ENCODE measurements around the gene GNL2. TPM values are rescaled to one million over a fixed set of nuclear protein-coding genes. Genes with fewer than 3 reads are reported as not detected.

The GNL2 gene
- total RNA-seq, 1 experiment from 2014 or later = 121 TPM

DNA sequence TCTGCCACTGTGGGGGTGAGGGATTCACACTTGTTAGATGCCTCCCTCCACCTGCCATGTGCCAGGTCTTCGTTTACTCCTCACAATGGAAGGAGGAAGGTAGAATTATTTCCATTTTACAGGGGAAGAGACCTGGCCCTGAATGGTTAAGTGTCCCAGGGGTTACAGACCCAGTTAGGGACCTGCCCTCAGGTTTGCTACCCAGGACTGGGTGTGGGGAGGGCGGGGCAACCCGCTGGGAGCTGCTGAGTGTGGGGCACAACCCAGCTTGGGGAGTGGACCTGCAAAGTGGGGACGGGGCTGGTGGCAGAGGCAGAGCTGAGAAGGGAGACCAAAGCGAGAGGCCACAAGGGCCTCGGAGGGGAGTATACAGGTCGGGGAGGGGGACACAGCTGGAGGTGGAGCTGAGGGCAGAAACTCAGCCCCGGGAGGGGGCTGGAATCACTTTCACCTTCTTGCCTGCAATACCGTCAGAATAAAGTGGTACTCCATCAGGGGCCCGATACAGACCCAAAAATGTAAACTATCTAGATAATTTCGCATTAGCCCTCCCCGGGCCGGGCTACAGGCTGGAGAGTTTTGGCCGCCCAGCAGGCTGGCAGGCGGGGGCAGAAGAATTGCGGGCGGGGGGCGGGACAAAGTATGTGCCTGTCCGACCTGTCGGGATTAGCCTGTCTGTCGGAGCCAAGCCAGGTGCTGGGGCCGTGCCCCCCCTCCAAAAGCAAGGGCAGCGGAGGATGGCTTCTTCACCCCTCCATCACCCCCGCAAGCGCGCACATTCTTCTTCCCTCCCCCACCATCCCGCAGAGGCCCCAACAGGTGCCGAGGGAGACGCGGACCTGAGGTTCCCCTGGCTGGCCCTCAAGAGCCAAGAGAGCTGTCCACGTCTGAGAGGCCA lies 37.6 kb upstream of the GNL2 start:
- no peak for DNase-seq (ENCODE audit: low spot score)
- Histone ChIP-seq H3K4me1 (ENCODE audit: insufficient read depth, low read length, poor library complexity, severe bottlenecking) (no peaks in the 10 kb centered on the region), H3K9me3 (ENCODE audit: low read depth, low read length, poor library complexity, severe bottlenecking) (no peaks in the 10 kb centered on the region), H3K36me3 (ENCODE audit: insufficient read depth, low read length, poor library complexity, severe bottlenecking) (no peaks in the 10 kb centered on the region), H3K27ac (ENCODE audit: low read depth, low read length, poor library complexity, severe bottlenecking) (no peak overlapping the region), H3K27me3 (replicated peaks; ENCODE audit: insufficient read depth, low read depth, low read length, poor library complexity) (peaks cover 98% of the 10 kb centered on the region), H3K4me3 (ENCODE audit: low read depth, low read length, poor library complexity, severe bottlenecking) (no peak overlapping the region)
- CTCF ChIA-PET = no interaction called here
- BruUV-seq (replicated peaks) = no TSS peak
- intact Hi-C loops (cut with micrococcal nuclease; ENCODE audit: unreplicated experiment) = no loop called here
- TF ChIP-seq EZH2 (IDR thresholded peaks at IDR 0.05; ENCODE audit: borderline replicate concordance, low read depth, low read length, poor library complexity, severe bottlenecking) = no peak
- TF ChIP-seq, protein P1, sequence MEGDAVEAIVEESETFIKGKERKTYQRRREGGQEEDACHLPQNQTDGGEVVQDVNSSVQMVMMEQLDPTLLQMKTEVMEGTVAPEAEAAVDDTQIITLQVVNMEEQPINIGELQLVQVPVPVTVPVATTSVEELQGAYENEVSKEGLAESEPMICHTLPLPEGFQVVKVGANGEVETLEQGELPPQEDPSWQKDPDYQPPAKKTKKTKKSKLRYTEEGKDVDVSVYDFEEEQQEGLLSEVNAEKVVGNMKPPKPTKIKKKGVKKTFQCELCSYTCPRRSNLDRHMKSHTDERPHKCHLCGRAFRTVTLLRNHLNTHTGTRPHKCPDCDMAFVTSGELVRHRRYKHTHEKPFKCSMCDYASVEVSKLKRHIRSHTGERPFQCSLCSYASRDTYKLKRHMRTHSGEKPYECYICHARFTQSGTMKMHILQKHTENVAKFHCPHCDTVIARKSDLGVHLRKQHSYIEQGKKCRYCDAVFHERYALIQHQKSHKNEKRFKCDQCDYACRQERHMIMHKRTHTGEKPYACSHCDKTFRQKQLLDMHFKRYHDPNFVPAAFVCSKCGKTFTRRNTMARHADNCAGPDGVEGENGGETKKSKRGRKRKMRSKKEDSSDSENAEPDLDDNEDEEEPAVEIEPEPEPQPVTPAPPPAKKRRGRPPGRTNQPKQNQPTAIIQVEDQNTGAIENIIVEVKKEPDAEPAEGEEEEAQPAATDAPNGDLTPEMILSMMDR (conservative IDR thresholded peaks at IDR 0.05; ENCODE audit: low read depth, low read length) = no peak
- POLR2A ChIA-PET (ENCODE audit: low non-redundant PET) = interaction anchor here (0.6 kb wide), 1 partner anchor 119 kb away, joined by 7 read pairs; no protein-coding TSS in a partner anchor

DNA sequence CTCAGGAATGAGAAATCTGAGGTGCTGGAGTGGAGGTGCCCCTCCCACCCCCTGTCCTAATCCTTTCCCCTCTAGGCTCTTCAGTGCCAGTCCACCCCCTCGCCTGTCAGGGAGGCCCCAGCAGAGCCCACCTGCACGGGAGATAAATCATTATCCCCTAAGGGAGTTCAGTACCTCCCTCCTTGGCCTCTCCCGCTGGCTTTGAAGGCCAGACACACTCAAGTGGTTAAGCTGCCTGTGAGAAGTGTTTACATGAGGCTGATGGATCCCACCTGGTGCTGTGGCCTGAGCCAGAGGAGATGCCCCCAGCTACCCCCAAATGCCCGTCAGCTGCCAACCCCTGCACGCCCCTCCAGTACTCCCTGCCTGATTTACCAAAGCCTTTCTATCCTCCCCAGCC lies 35.3 kb upstream of the GNL2 start:
- Histone ChIP-seq H3K36me3 (ENCODE audit: insufficient read depth, low read length, poor library complexity, severe bottlenecking) (no peaks in the 10 kb centered on the region), H3K4me3 (ENCODE audit: low read depth, low read length, poor library complexity, severe bottlenecking) (no peak overlapping the region), H3K27ac (ENCODE audit: low read depth, low read length, poor library complexity, severe bottlenecking) (no peak overlapping the region), H3K27me3 (replicated peaks; ENCODE audit: insufficient read depth, low read depth, low read length, poor library complexity) (peaks cover 95% of the 10 kb centered on the region), H3K4me1 (ENCODE audit: insufficient read depth, low read length, poor library complexity, severe bottlenecking) (no peaks in the 10 kb centered on the region), H3K9me3 (ENCODE audit: low read depth, low read length, poor library complexity, severe bottlenecking) (no peaks in the 10 kb centered on the region)
- no peak for DNase-seq (ENCODE audit: low spot score)
- ChIA-PET CTCF (no interaction called here), POLR2A (ENCODE audit: low non-redundant PET) (no interaction called here)
- BruUV-seq (replicated peaks) = no TSS peak
- TF ChIP-seq, protein P1 (conservative IDR thresholded peaks at IDR 0.05; ENCODE audit: low read depth, low read length) = no peak
- no peak for TF ChIP-seq EZH2 (IDR thresholded peaks at IDR 0.05; ENCODE audit: borderline replicate concordance, low read depth, low read length, poor library complexity, severe bottlenecking)
- intact Hi-C loops (cut with micrococcal nuclease; ENCODE audit: unreplicated experiment) = no loop called here

DNA sequence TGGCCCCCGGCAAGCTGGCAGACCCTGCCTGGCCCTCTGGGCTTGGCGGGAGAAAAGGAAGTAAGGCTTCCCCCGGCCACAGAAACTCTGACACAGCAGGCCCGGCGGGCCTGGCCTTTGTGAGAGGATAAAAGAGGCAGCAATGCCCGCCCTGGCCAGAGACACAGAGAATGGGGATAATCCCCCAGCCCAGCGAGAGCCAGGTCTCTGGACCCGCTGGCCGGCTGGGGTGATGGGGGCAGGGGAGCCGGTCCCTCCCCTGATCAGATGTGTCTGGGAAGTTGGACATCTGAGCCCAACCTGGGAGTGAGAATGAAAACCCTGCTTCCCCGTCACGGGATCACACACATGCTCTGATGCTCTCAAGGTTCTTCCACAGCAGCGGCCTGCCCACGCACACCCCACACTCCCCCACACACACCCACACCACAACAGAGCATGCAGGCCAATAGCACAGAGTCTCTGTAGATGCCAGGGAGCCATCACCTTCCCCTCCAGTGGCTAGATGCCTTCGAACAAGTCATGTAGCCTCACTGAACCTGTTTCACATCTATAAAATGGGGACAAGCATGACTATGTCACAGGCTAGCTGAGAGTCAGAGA lies 34.8 kb upstream of the GNL2 start:
- Histone ChIP-seq H3K27me3 (replicated peaks; ENCODE audit: insufficient read depth, low read depth, low read length, poor library complexity) (peaks cover 92% of the 10 kb centered on the region), H3K27ac (ENCODE audit: low read depth, low read length, poor library complexity, severe bottlenecking) (no peak overlapping the region), H3K36me3 (ENCODE audit: insufficient read depth, low read length, poor library complexity, severe bottlenecking) (no peaks in the 10 kb centered on the region), H3K4me3 (ENCODE audit: low read depth, low read length, poor library complexity, severe bottlenecking) (no peak overlapping the region), H3K9me3 (ENCODE audit: low read depth, low read length, poor library complexity, severe bottlenecking) (no peaks in the 10 kb centered on the region), H3K4me1 (ENCODE audit: insufficient read depth, low read length, poor library complexity, severe bottlenecking) (no peaks in the 10 kb centered on the region)
- ChIA-PET CTCF (no interaction called here), POLR2A (ENCODE audit: low non-redundant PET) (no interaction called here)
- intact Hi-C loops (cut with micrococcal nuclease; ENCODE audit: unreplicated experiment) = no loop called here
- TF ChIP-seq EZH2 (IDR thresholded peaks at IDR 0.05; ENCODE audit: borderline replicate concordance, low read depth, low read length, poor library complexity, severe bottlenecking) = no peak
- TF ChIP-seq, protein P1 (conservative IDR thresholded peaks at IDR 0.05; ENCODE audit: low read depth, low read length) = no peak
- no TSS peak for BruUV-seq (replicated peaks)
- DNase-seq (ENCODE audit: low spot score) = no peak

Data from A673 (cell line).